ENCODE data around the gene AKR1C3. TPM values are rescaled to one million over a fixed set of nuclear protein-coding genes. Genes with fewer than 3 reads are reported as not detected.
"Not testable (repeated sequence)": the region's sequence is repeated elsewhere in the genome, so short reads cannot be mapped to it uniquely, and the experiment has no call there.

Gene AKR1C3
- total and polyA plus RNA-seq, 8 donors, result 1.5 to 88.3 (median 2.5) TPM

- peaks cover 0 to 4% of the 10 kb centered on the region in 2 donors for H3K4me1 ChIP-seq
- peak overlapping the region in 1 of 2 donors; percentile 37 for H3K4me3 ChIP-seq
- intact Hi-C loops (cut with DNase I), result loop anchor here in 1 of 2 donors (10.0 kb wide), 1 partner anchor 241 kb away; no protein-coding TSS in a partner anchor
- TF ChIP-seq, protein P1, sequence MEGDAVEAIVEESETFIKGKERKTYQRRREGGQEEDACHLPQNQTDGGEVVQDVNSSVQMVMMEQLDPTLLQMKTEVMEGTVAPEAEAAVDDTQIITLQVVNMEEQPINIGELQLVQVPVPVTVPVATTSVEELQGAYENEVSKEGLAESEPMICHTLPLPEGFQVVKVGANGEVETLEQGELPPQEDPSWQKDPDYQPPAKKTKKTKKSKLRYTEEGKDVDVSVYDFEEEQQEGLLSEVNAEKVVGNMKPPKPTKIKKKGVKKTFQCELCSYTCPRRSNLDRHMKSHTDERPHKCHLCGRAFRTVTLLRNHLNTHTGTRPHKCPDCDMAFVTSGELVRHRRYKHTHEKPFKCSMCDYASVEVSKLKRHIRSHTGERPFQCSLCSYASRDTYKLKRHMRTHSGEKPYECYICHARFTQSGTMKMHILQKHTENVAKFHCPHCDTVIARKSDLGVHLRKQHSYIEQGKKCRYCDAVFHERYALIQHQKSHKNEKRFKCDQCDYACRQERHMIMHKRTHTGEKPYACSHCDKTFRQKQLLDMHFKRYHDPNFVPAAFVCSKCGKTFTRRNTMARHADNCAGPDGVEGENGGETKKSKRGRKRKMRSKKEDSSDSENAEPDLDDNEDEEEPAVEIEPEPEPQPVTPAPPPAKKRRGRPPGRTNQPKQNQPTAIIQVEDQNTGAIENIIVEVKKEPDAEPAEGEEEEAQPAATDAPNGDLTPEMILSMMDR (IDR thresholded peaks at IDR 0.05), result no peak
- DNase-seq (no peak), ATAC-seq (no peak)
- H3K36me3 ChIP-seq, result peaks cover 0 to 10% of the 10 kb centered on the region in 2 donors
- H3K27me3 ChIP-seq, result no peaks in the 10 kb centered on the region
- no peaks in the 10 kb centered on the region for H3K9me3 ChIP-seq
- H3K27ac ChIP-seq, result no peak overlapping the region
These were observed 1.9 kb downstream of the AKR1C3 start for GRCh38 chr10:5096108-5096507.

DNA sequence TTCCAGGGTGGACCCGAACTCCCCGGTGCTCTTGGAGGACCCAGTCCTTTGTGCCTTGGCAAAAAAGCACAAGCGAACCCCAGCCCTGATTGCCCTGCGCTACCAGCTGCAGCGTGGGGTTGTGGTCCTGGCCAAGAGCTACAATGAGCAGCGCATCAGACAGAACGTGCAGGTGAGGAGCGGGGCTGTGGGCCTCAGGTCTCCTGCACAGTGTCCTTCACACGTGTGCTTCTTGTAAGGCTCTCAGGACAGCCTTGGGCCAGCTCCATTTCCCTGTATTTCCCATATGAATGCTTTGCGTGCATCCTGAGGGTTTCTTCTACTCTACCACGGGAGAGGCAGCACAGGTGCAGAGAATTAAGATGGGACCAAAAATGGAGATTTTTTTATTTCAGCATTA, 8.3 kb downstream of the AKR1C3 start:
- H3K27me3 ChIP-seq; intact Hi-C loops (cut with DNase I): not testable (repeated sequence)
- peaks cover 0 to 39% of the 10 kb centered on the region in 2 donors for H3K36me3 ChIP-seq

DNA sequence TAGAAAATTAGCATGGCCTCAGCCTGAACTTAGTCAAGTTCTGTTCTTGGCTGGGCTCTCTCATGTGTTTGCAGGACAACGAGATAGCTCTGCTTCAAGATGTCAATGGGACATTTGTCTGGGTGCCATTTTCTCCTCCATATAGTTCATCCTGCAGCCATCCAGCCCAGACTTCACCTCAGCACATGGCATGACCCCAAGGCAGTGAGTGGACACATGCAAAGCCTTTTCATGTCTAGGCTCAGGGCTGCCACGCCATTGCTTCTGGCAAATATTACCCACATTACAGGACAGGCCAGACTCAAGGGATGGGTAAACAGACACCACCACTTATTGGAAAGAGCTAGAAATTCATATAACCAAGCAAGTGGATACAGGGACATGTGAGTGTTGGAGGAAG, 9.3 kb downstream of the AKR1C3 start:
- TF ChIP-seq, protein P1 (IDR thresholded peaks at IDR 0.05), result no peak
- H3K36me3 ChIP-seq, result peaks cover 0 to 43% of the 10 kb centered on the region in 2 donors
- intact Hi-C loops (cut with DNase I), result no loop called here

More for the DNA sequence above, 8.3 kb downstream of the AKR1C3 start:
- not testable (repeated sequence) for H3K4me3 ChIP-seq, DNase-seq, H3K4me1 ChIP-seq, H3K9me3 ChIP-seq, H3K27ac ChIP-seq, ATAC-seq

DNA sequence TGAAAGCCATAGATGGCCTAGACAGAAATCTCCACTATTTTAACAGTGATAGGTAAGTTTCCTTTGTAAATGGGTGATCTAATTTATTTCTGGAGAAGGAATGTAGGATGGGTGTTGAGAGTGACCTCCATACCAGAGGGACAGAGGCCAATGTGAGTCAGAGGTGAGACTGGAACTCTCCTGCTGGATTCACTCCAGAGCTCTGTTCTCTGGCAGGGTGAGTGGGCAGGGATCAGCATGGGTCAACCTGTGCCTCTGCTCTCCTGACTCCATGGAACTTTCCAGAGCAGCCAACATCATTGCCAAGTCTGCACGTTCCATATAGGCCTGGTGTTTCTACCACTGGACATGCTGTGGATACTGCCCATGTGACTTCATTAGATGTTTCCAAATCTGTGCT, 11.4 kb downstream of the AKR1C3 start:
- Histone ChIP-seq H3K4me3 (no peak overlapping the region), H3K27me3 (no peaks in the 10 kb centered on the region), H3K4me1 (no peaks in the 10 kb centered on the region), H3K27ac (no peak overlapping the region), H3K36me3 (peaks cover 0 to 33% of the 10 kb centered on the region in 2 donors), H3K9me3 (no peaks in the 10 kb centered on the region)
- TF ChIP-seq, protein P1 (IDR thresholded peaks at IDR 0.05), result no peak
- no peak for DNase-seq
- intact Hi-C loops (cut with DNase I), result no loop called here
- peak; percentile 16 for ATAC-seq

More for the DNA sequence above, 9.3 kb downstream of the AKR1C3 start:
- H3K4me1 ChIP-seq, result no peaks in the 10 kb centered on the region
- H3K27me3 ChIP-seq, result no peaks in the 10 kb centered on the region
- ATAC-seq, result no peak
- H3K4me3 ChIP-seq, result no peak overlapping the region
- DNase-seq, result no peak
- no peak overlapping the region for H3K27ac ChIP-seq
- no peaks in the 10 kb centered on the region for H3K9me3 ChIP-seq

DNA sequence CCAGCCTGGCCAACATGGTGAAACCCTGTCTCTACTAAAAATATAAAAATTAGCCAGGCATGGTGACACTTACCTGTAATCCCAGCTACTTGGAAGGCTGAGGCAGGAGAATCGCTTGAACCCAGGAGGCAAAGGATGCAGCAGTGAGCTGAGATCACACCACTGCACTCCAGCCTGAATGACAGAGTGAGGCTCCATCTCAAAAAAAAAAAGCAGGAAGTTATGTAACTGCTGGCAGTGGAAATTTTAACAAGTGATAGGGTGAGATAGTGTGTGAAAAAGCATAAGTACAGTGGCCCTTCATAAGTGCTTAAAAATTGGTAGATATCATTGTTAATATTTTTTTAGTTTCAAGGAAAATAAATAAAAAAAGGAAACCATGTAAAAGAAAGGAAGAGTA, 12.3 kb downstream of the AKR1C3 start:
- intact Hi-C loops (cut with DNase I), result no loop called here
- no peak overlapping the region for H3K27ac ChIP-seq
- H3K36me3 ChIP-seq, result peaks cover 0 to 32% of the 10 kb centered on the region in 2 donors
- DNase-seq (no peak), ATAC-seq (no peak)
- H3K9me3 ChIP-seq, result no peaks in the 10 kb centered on the region
- H3K4me3 ChIP-seq, result no peak overlapping the region
- H3K4me1 ChIP-seq, result no peaks in the 10 kb centered on the region
- TF ChIP-seq, protein P1 (IDR thresholded peaks at IDR 0.05), result no peak
- no peaks in the 10 kb centered on the region for H3K27me3 ChIP-seq

Data from left lung (tissue), 10 donors.